HG03045 (cell line): ENCODE results near the gene NHLH2.

Experiments
- ATAC-seq: cut with Tn5 transposase; IDR thresholded peaks from one replicate; pipeline ENCODE4 v1.9.1; 2021; ENCODE audit warnings: mild to moderate bottlenecking, moderate library complexity; ENCODE audit not compliant: unreplicated experiment

NHLH2 gene

DNA sequence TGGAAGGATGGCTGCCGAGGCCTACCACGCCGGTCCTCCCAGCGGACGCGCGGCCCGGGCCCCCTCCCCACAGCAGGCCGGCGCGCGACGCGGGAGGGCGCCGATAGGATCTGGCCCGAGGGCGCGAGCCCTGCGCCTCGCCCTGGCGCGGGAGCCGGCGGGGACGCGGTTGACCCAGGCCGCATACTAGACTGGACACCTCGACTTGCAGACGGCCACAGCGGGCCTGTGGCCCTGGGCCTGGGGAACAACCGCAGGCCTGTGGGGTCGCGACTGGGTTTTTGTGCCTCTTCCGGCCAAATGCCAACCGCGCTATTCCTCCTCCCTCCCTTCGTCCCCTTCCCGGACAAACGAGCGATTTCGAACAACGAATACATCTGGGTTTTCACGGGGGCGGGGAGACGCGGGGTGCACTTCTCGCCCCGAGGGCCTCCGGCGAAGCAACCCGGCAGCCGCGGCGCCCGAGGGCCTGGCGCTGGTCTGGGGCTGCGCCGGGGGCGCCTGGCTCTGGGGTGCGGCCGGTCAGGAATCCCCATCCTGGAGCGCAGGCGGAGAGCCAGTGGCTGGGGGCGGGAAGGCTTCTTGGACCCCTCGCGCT lies 2.4 kb downstream of the NHLH2 start:
- ATAC-seq, result no peak

DNA sequence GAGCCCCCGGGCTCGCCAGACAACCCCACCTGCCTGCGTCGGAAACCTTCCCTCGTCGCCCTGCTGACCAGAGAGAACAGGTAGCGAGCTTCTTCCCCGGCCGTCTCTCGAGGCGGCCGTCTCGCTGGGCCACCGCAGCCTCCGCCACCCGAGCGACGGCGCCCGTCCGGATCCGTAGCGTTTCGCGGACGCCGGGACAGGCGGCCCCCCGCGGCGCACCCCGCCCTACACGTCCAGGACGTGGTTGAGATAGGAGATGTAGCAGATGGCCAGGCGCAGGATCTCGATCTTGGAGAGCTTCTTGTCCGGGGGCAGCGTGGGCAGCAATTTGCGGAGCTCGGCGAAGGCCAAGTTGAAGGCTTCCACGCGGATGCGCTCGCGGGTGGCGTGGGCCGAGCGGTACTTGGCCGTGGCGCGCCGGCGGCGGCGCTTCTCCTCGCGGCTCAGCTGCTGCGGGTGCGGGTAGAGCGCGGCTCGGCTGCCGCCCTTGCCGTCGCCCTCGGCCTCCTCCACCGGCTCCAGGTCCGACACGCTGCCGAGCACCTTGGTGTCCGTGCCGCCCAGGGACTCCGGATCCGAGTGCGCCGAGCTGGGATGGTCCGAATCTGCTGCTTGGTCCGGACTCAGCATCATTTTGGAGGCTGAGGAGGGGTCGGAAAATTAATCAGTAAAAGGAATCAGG lies 3.0 kb downstream of the NHLH2 start:
- ATAC-seq, result no peak

DNA sequence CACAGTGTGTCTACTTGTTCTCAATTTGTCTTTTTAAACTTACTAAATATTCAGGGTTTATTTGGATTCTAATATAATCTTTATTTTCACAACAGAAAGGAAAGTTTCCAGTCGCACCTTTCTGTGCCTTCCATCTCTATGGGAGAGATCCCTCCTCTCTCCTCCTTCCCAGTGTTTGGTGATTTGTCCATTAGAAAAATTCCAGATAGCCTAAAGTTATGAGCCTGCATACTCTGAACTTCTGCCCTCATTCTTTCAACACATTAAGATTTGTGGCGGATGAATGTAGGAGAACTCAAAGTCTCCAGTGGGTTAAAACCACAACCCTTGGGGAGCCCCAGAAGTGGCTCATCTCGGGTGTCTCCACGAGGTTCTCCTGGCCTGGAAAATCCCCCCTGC lies 3.6 kb downstream of the NHLH2 start:
- no peak for ATAC-seq

GRCh38 chr1:115833856-115834255 lies 7.1 kb downstream of the NHLH2 start:
- no peak for ATAC-seq

DNA sequence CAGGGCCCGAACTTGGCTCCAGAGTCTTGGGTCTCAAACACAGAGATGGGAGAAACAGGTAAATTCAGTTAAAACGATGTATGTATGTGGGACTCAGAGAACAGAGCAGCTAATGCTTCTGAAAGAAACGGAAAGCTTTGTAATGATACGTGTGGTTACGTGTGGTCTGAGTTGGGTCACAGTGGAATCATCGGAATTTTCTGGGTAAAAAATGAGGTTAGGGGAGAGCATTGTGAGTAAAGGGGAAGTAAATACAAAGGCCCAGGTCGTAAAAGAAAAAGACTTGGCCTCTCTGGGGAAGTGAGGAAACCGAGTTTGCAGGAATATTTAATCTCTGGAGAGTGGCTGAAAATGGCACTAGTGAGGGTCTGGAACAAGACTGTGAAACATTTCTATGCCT lies 8.3 kb downstream of the NHLH2 start:
- ATAC-seq, result no peak

GRCh38 chr1:115830963-115831362 lies 10.0 kb downstream of the NHLH2 start:
- ATAC-seq, result no peak

DNA sequence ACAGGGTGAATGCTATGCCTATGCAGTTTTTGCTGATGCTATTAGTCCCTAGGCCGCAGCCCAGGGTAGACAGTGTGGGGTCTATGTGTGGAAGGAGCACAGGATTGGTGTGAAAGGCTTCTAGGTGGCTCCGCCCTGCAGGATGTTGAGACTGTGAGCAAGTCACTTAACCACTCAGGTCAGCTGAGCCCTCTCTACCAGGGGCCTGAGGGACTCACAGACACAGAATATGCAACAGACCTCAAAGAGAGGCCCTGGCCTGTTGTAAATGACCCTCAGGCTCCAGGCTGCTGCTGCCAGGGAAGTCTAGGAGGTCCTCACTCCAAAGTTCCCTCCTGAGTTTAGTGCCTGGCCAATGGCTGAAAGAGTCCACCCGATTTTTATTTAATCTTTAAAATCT lies 11.0 kb downstream of the NHLH2 start:
- ATAC-seq, result no peak

- no peak for ATAC-seq
Observed at GRCh38 chr1:115829023-115829674, 11.8 kb downstream of the NHLH2 start.

DNA sequence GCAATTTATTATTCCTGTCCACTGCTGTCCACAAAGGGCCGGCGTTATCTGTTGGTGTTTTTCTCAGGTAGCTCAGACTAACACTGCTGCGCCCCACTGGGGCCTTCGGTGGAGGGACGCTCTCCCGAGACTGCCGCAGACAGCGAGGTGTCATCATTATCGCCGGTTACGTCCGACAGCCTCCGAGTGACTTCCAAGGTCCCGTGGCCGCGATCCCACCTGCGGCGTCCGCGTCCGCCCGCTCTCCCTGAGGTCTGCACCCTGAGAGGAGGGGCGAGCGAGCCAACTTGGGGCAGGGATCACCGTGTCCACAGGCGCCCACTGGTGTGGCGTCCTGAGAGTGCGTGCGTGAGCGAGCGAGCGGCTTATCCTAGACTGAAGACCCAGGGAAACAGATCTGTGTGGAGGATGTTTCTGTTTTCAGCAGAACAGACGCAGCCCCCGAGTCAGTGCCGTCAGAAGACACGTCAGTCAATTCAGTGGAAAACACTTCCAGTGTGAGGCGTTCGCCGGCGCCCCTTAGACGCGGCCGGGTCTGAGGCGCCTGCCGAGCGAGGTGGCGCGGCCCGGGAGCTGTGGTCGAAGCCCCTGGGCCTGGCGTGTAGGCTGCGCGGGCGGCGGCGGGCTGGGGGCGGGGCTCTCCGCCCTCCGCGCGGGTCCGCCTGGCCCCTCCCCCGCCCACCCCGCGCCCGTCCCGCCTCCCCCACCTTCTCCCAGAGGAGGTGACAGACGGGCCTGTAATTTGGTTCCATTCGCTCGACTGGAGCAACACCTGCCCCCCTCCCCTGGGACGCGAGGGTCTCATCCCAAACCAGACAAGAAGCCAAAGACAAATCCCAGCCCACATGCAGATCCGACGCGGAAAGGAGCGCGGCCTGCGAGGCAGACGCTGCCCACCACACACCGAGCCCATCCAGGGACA lies 12.6 kb downstream of the NHLH2 start:
- ATAC-seq, result no peak

DNA sequence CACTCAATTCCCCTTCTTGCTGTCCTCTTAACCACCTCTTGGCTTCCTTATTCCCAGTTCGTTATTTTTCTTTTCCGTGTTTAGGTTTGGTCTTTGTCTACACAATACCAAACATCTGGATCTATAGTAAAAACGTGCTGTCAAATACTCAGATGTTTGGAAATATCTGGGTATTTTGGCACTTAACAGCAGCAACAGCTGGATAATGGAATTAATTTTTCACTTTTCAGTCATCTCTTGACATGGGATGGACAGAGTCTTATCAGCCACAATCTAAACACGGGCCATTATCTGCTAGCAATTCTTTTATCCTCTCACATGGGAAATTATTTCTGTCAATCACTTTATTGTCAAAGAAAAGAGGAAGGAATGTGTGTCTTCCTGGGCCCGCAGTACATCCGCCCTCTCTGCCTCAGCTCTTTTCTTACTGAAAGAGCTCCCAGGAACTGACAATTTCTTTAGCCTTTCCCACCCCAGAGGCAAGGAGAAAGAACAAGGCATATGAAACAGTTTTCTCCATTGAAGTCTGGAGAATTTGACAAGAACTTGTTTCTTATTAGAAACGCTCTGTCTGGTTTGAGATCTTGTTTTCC lies 13.4 kb downstream of the NHLH2 start:
- ATAC-seq, result no peak

GRCh38 chr1:115826628-115827027 lies 14.3 kb downstream of the NHLH2 start:
- ATAC-seq, result no peak

GRCh38 chr1:115822117-115822516 lies 18.8 kb downstream of the NHLH2 start:
- ATAC-seq, result no peak

- no peak for ATAC-seq
Observed at GRCh38 chr1:115815694-115816093, 25.2 kb downstream of the NHLH2 start.

DNA sequence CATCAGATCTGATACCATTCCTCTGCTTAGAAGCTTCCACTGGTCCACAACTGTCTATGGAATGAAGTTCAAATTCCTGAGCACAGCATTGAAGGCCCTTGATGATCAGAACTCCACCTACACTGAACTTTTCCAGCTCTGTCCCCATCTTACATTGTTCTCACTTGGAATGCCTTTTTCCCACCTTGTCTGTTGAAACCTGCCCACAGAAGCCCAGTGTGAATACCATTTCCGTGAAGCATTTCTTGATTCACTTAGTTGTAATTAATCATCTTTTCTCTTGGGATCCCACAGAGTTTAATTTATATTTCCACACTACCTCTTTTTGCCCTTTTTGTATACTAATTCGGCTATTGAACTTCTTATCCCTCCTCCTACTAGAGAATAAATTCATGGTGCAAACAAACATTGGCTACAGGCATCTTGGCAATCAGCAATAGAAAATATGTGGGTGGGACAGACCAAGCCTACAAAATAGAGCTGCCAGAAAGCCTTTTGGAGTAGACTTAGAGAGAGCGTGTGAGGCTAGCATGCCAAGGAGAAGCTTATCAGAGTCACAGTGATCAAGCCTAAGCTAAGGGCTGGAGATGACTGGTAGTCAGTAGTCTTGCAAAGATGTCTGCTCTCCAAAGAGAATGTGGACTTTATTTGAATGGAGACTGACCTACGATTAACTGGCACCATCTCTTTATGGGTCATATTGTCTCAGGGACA lies 26.1 kb downstream of the NHLH2 start:
- ATAC-seq, result no peak

DNA sequence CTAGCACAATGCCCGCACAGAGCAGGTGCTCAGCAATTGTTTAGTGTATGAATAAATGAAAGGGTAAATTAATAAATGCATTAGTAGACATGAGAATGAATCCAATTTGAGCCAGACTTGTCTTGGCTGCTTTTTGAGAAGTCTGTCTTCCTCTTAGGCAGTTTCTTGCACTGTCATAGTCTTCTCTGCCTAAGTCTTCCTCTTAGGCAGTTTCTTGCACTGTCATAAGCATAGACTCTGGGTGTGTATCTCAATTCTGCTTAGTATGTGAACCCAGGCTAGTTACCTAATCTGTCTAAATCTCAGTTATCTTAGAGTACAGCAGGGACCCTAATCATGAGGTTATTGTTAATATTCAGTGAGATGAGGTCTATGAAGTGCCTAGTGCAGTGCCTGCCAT lies 27.2 kb downstream of the NHLH2 start:
- ATAC-seq, result no peak

DNA sequence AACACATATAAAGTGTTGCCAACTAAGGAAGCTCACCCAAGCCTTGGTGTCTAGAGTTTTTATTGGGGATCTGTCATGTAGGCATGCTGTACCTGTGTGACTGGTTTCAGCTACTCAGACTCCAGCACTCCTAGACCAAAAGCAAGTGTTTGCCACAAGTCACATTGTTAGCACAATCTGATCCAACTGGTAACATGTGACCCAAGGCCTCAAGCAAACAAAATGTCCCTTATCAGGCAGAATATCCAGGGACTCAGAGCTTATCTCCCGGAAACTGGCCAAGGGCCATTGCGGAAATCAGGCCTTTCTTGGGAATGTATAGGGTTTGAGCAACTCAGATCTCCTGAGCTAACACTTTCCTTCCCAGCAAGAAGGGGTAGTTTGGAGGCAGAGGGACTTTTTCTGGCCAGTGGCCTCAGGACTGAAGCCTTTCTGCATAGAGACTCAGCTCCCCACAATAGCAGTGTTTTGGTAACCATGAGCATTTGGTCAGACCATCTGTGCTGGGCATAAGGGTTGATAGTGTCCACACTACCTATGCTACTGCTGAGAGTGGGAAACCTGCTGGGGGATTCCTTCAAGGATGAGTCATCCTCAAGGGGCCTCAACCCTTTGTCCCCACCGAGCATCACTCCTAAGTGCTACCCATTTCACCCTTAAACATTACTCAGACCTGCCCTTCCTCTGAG lies 29.6 kb downstream of the NHLH2 start:
- no peak for ATAC-seq

- no peak for ATAC-seq
Observed at GRCh38 chr1:115810609-115811008, 30.3 kb downstream of the NHLH2 start.

GRCh38 chr1:115809847-115810246 lies 31.1 kb downstream of the NHLH2 start:
- no peak for ATAC-seq

DNA sequence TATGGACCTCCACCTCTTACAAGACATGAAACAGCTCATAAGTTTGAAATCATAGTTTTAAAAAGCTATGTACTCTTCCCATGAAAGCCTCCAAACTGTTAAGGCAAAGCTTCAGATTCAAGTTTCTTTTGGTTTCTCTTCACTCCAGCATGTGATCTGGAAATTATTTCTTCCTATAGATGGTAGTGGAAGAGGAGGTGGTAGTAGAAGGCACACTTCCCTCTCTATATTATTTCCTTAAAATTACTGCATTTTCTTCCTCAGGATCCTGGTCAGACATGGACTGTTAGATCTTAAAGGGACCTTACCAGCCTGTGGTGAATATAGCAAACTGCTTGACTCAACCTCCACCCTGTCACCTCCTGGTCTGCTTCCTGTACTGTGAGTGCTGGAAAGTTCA lies 31.9 kb downstream of the NHLH2 start:
- no peak for ATAC-seq

GRCh38 chr1:115807723-115808122 lies 33.2 kb downstream of the NHLH2 start:
- ATAC-seq, result no peak
